GM12878 (cell line): ENCODE results near the gene NEXMIF. TPM values are rescaled to one million over a fixed set of nuclear protein-coding genes. Genes with fewer than 3 reads are reported as not detected.

ENCODE experiments used
- ATAC-seq: fragments of 200-7000 bp; cut with Tn5 transposase; 3 replicates; pipeline ENCODE4 v1.9.1; 2020; ENCODE audit warnings: mild to moderate bottlenecking, moderate library complexity
- BruUV-seq: library from RNA; stranded (reverse); fragments of 400-500 nt; replicated peaks from 2 replicates; lab custom pipeline; 2021; lab: Mats Ljungman, UMichigan
- CTCF ChIA-PET: fragments of 300-600 bp; sonication (Branson Sonifier 250); formaldehyde crosslinking; extraction: SDS; loops from one replicate; lab custom pipeline; 2021; ENCODE audit warnings: inconsistent platforms; lab: Yijun Ruan, JAX
- POLR2A ChIA-PET: fragments of 350-600 bp; formaldehyde crosslinking; extraction: SDS; loops from one replicate; lab custom pipeline; 2021; ENCODE audit warnings: inconsistent platforms; lab: Charles Lee
- RAD21 ChIA-PET: fragments of 300-600 bp; sonication (Branson Sonifier 250); formaldehyde crosslinking; loops from one replicate; lab custom pipeline; 2023; ENCODE audit warnings: antibody characterized with exemption; ENCODE audit not compliant: unreplicated experiment; lab: Charles Lee
- SMC1A ChIA-PET: fragments of 300-600 bp; sonication (Branson Sonifier 250); formaldehyde crosslinking; loops from one replicate; lab custom pipeline; 2023; ENCODE audit not compliant: unreplicated experiment, uncharacterized antibody; lab: Charles Lee
- DNase-seq: peaks from one replicate; pipeline ENCODE4 v3.0.0-alpha.2; 2011; ENCODE audit warnings: low read depth, low spot score
- FAIRE-seq: peaks from 3 replicates; lab custom pipeline; 2011; peaks lifted over from hg19 to GRCh38; lab: Jason Lieb, UNC
- H2AFZ ChIP-seq: 2 replicates; pipeline ENCODE4 v1.6.0; 2011; ENCODE audit warnings: low read depth, low read length, control low read depth; ENCODE audit not compliant: control insufficient read depth
- H3K27ac ChIP-seq: 2 replicates; pipeline ENCODE4 v1.5.1; 2011; ENCODE audit warnings: control low read depth; ENCODE audit not compliant: control insufficient read depth, insufficient read depth
- H3K27me3 ChIP-seq, 2 experiments: replicated peaks in 1 of 2; 2 replicates each; pipeline versions ENCODE4 v1.6.0 to v1.6.1; 2011; ENCODE audit warnings: low read length in 1 of 2; ENCODE audit not compliant: control insufficient read depth in 2 of 2, insufficient read depth in 2 of 2
- H3K36me3 ChIP-seq, 2 experiments: 2 replicates each; pipeline ENCODE4 v1.5.1; 2011; ENCODE audit warnings: low read length in 1 of 2; ENCODE audit not compliant: control insufficient read depth in 2 of 2, insufficient read depth in 2 of 2
- H3K4me1 ChIP-seq: 2 replicates; pipeline ENCODE4 v1.6.1; 2011; ENCODE audit warnings: mild to moderate bottlenecking, low read length, moderate library complexity, mixed read lengths; ENCODE audit not compliant: control insufficient read depth, insufficient read depth
- H3K4me2 ChIP-seq: 2 replicates; pipeline ENCODE4 v1.6.0; 2011; ENCODE audit warnings: control low read depth; ENCODE audit not compliant: control insufficient read depth, insufficient read depth
- H3K4me3 ChIP-seq: fragments of 200-600 bp; sonication (generic); 2 replicates; pipeline ENCODE4 v1.5.1; 2016
- H3K79me2 ChIP-seq: 2 replicates; pipeline ENCODE4 v1.6.0; 2011; ENCODE audit warnings: low read length; ENCODE audit not compliant: control insufficient read depth, insufficient read depth
- H3K9ac ChIP-seq: 2 replicates; pipeline ENCODE4 v1.8.0; 2011; ENCODE audit warnings: low read length, control low read depth, mixed read lengths; ENCODE audit not compliant: control insufficient read depth, insufficient read depth
- H3K9me3 ChIP-seq: replicated peaks from 3 replicates; pipeline ENCODE4 v1.5.1; 2011; ENCODE audit warnings: mild to moderate bottlenecking, low read length; ENCODE audit not compliant: control insufficient read depth, insufficient read depth
- H4K20me1 ChIP-seq: 2 replicates; pipeline ENCODE4 v1.6.0; 2011; ENCODE audit not compliant: control insufficient read depth, insufficient read depth
- CTCF ChIP-seq, 3 experiments: IDR thresholded peaks in 2 of 3; conservative IDR thresholded peaks in 1 of 3; 2 replicates each; pipeline ENCODE4 v1.5.1; 2011; ENCODE audit warnings: low read depth in 3 of 3, low read length in 3 of 3, mild to moderate bottlenecking in 3 of 3, control low read depth in 2 of 3, moderate library complexity in 2 of 3, inconsistent platforms in 1 of 3, mixed read lengths in 1 of 3; ENCODE audit not compliant: control insufficient read depth in 2 of 3, insufficient read depth in 1 of 3; ENCODE audit errors: extremely low read depth in 1 of 3
- EED ChIP-seq: sonication (generic); IDR thresholded peaks from 2 replicates; pipeline ENCODE4 v1.6.1; 2016; ENCODE audit warnings: antibody characterized with exemption, low read depth
- EGR1 ChIP-seq, 2 experiments: IDR thresholded peaks; 1 replicate in 1 of 2; 2 replicates in 1 of 2; pipeline ENCODE4 v1.6.1; 2011 to 2012; ENCODE audit warnings: low read depth in 2 of 2, low read length in 2 of 2, borderline replicate concordance in 1 of 2, mild to moderate bottlenecking in 1 of 2, moderate library complexity in 1 of 2
- HCFC1 ChIP-seq: fragments of 150-350 bp; IDR thresholded peaks from 2 replicates; pipeline ENCODE4 v1.6.1; 2014; ENCODE audit warnings: low read length
- HDAC6 ChIP-seq: fragments of 200-600 bp; sonication (generic); IDR thresholded peaks from one replicate; pipeline ENCODE4 v1.8.0; 2017; ENCODE audit warnings: antibody characterized with exemption; ENCODE audit not compliant: unreplicated experiment
- KLF5 ChIP-seq: fragments of 450-650 bp; IDR thresholded peaks from 2 replicates; pipeline ENCODE4 v1.6.1; 2014; ENCODE audit warnings: mild to moderate bottlenecking; ENCODE audit not compliant: partially characterized antibody
- MEF2A ChIP-seq: IDR thresholded peaks from 2 replicates; pipeline ENCODE4 v1.6.1; 2011; ENCODE audit warnings: low read depth, mild to moderate bottlenecking, low read length, moderate library complexity; ENCODE audit not compliant: insufficient read depth
- MLLT1 ChIP-seq: fragments of 450-650 bp; IDR thresholded peaks from 2 replicates; pipeline ENCODE4 v1.6.1; 2016; ENCODE audit warnings: mild to moderate bottlenecking
- PAX8 ChIP-seq: fragments of 450-650 bp; IDR thresholded peaks from 2 replicates; pipeline ENCODE4 v1.6.1; 2017; ENCODE audit warnings: mild to moderate bottlenecking, moderate library complexity
- PKNOX1 ChIP-seq: fragments of 450-650 bp; IDR thresholded peaks from 2 replicates; pipeline ENCODE4 v1.6.1; 2016; ENCODE audit warnings: mild to moderate bottlenecking
- PML ChIP-seq: IDR thresholded peaks from 2 replicates; pipeline ENCODE4 v1.6.1; 2012; ENCODE audit warnings: low read length, inconsistent platforms
- POLR2AphosphoS2 ChIP-seq: IDR thresholded peaks from 2 replicates; pipeline ENCODE4 v1.6.1; 2011; ENCODE audit warnings: low read depth, mild to moderate bottlenecking, low read length, improper control_type of control experiment, moderate library complexity
- TCF3 ChIP-seq: IDR thresholded peaks from 2 replicates; pipeline ENCODE4 v1.6.1; 2012; ENCODE audit warnings: low read depth, mild to moderate bottlenecking, low read length, borderline replicate concordance; ENCODE audit not compliant: insufficient read depth
- YY1 ChIP-seq: IDR thresholded peaks from 2 replicates; pipeline ENCODE4 v1.6.1; 2011; ENCODE audit warnings: low read depth, mild to moderate bottlenecking, low read length
- ZBTB40 ChIP-seq: fragments of 450-650 bp; IDR thresholded peaks from 2 replicates; pipeline ENCODE4 v1.6.1; 2016; ENCODE audit warnings: mild to moderate bottlenecking, moderate library complexity, borderline replicate concordance
- ZNF24 ChIP-seq: fragments of 450-650 bp; IDR thresholded peaks from 2 replicates; pipeline ENCODE4 v1.6.1; 2017; ENCODE audit warnings: antibody characterized with exemption, mild to moderate bottlenecking
- WGBS: methylation state at CpG from one replicate; pipeline ENCODE4 v1.1.6; 2016; ENCODE audit warnings: low lambda C conversion rate; ENCODE audit not compliant: insufficient replicate concordance, insufficient coverage; ENCODE audit errors: missing lambda C conversion rate; 5-methylcytosine and 5-hydroxymethylcytosine counted together
- in situ Hi-C: fragments of 300-500 bp; cut with MboI; formaldehyde crosslinking; loops from 9 replicates; pipeline ENCODE4 v1.14.3; 2018; ENCODE audit warnings: mixed read lengths
- intact Hi-C: fragments of 100-400 bp; cut with micrococcal nuclease; formaldehyde crosslinking; loops from one replicate; pipeline ENCODE4 v1.14.2; 2022; ENCODE audit not compliant: unreplicated experiment
- polyA plus RNA-seq, 11 experiments: library from polyadenylated mRNA; depleted of rRNA in 4 of 11; unstranded in 6 of 11; stranded (reverse) in 5 of 11; fragments of >200 nt; fragmentation: Nextera tagmentation in 4 of 11; fragmentation: Illumina TruSeq in 1 of 11; extraction: Ambion mirVana in 4 of 11; extraction: Trizol in 1 of 11; gene quantifications; 1 replicate in 1 of 11; 2 replicates in 10 of 11; pipeline versions ENCODE4 v1.2.1 to v1.2.3, GENCODE V29; 2011 to 2016; ENCODE audit warnings: inconsistent platforms in 2 of 11, missing spikeins in 2 of 11, low read depth in 1 of 11
- total RNA-seq, 4 experiments: library from RNA; depleted of rRNA in 3 of 4; stranded (reverse); fragments of >200 nt in 3 of 4; fragmentation: Illumina TruSeq in 1 of 4; extraction: Trizol in 1 of 4; gene quantifications; 2 replicates each; pipeline versions ENCODE4 v1.2.1 to v1.2.3, GENCODE V29; 2013 to 2021

NEXMIF gene
- total and polyA plus RNA-seq, 10 of the 15 experiments (the other 5 are each of a cell fraction or from before 2014, with no cell fraction given): 0.75 to 10.4 (median 4.3) TPM

GRCh38 chrX:74788545-74789086 lies 136.6 kb downstream of the NEXMIF start:
- RAD21 ChIA-PET: no interaction called here
- Histone ChIP-seq H3K4me2 (no peak overlapping the region), H3K4me3 (no peak overlapping the region), H3K27ac (no peak overlapping the region), H3K9me3 (no peaks in the 10 kb centered on the region; the same call in 2 of the 3 replicates), H4K20me1 (no peaks in the 10 kb centered on the region), H3K27me3 (no peaks in the 10 kb centered on the region), H3K4me1 (no peaks in the 10 kb centered on the region), H2AFZ (no peak overlapping the region), H3K79me2 (no peaks in the 10 kb centered on the region), H3K36me3 (no peaks in the 10 kb centered on the region), H3K9ac (no peak overlapping the region)
- CTCF ChIA-PET: interaction anchor here (0.6 kb wide), 1 partner anchor 21 kb away, joined by 3 read pairs; no protein-coding TSS in a partner anchor
- no peak for DNase-seq
- in situ Hi-C loops: no loop called here
- FAIRE-seq: no peak
- POLR2A ChIA-PET: no interaction called here
- intact Hi-C loops: no loop called here
- WGBS: 0% methylated on average over 1 of the region's 1 CpG
- BruUV-seq: no TSS peak
- ATAC-seq: no peak
- SMC1A ChIA-PET: interaction anchor here (1.0 kb wide), 1 partner anchor 12 kb away, joined by 3 read pairs; no protein-coding TSS in a partner anchor
- TF ChIP-seq MLLT1: no peak
- no peak for TF ChIP-seq EED
- no peak for TF ChIP-seq EGR1 (IDR thresholded peaks at IDR 0.05; ENCODE audit: borderline replicate concordance in 1 of 2, low read depth in 2 of 2, low read length in 2 of 2)
- TF ChIP-seq MEF2A: no peak
- no peak for TF ChIP-seq ZNF24
- TF ChIP-seq KLF5: no peak
- TF ChIP-seq CTCF (IDR thresholded peaks at IDR 0.05 in 2 of 3, conservative IDR thresholded peaks at IDR 0.05 in 1 of 3; ENCODE audit: control insufficient read depth in 2 of 3, extremely low read depth in 1 of 3, insufficient read depth in 1 of 3, low read depth in 3 of 3, low read length in 3 of 3): no peak
- no peak for TF ChIP-seq HCFC1
- TF ChIP-seq PML: no peak
- TF ChIP-seq TCF3: no peak
- TF ChIP-seq POLR2AphosphoS2: no peak
- TF ChIP-seq PAX8: no peak
- TF ChIP-seq HDAC6: no peak
- no peak for TF ChIP-seq PKNOX1
- TF ChIP-seq ZBTB40: no peak
- no peak for TF ChIP-seq YY1
